SU-DHL-6 (cell line): Measurements from ENCODE around the gene MC1R.

ENCODE experiments used
- H2AFZ ChIP-seq: fragments of 200-600 bp; sonication (generic); 2 replicates; pipeline ENCODE4 v1.6.1; 2014; ENCODE audit warnings: low read depth, mild to moderate bottlenecking, moderate library complexity, mixed read lengths, antibody characterized with exemption, low read length; ENCODE audit not compliant: severe bottlenecking
- H3F3A ChIP-seq: fragments of 200-600 bp; shearing (Covaris generic); 2 replicates; pipeline ENCODE4 v1.6.0; 2016; ENCODE audit warnings: antibody characterized with exemption, mild to moderate bottlenecking; ENCODE audit not compliant: insufficient read depth
- H3K27ac ChIP-seq: fragments of 200-600 bp; sonication (generic); 2 replicates; pipeline ENCODE4 v1.5.1; 2016; ENCODE audit warnings: low read depth, mild to moderate bottlenecking, low read length, moderate library complexity, mixed read lengths
- H3K27me3 ChIP-seq: fragments of 200-600 bp; sonication (generic), shearing (Covaris generic); 2 replicates; pipeline ENCODE4 v1.6.0; 2014; ENCODE audit warnings: mild to moderate bottlenecking, low read length
- H3K36me3 ChIP-seq: fragments of 200-600 bp; sonication (generic); 2 replicates; pipeline ENCODE4 v1.6.1; 2014; ENCODE audit warnings: mild to moderate bottlenecking, low read length, mixed read lengths
- H3K4me2 ChIP-seq: fragments of 300-600, 200-600 bp; shearing (Covaris generic), sonication (generic); 2 replicates; pipeline ENCODE4 v1.6.0; 2014; ENCODE audit warnings: low read length, low read depth, mild to moderate bottlenecking; ENCODE audit not compliant: poor library complexity, severe bottlenecking
- H3K4me3 ChIP-seq: fragments of 200-600 bp; sonication (generic); 2 replicates; pipeline ENCODE4 v1.5.1; 2014; ENCODE audit warnings: antibody characterized with exemption, low read length, mild to moderate bottlenecking, mixed read lengths; ENCODE audit not compliant: insufficient read depth, poor library complexity, severe bottlenecking
- H3K79me2 ChIP-seq: fragments of 200-600 bp; sonication (generic); 2 replicates; pipeline ENCODE4 v1.6.1; 2014; ENCODE audit warnings: mild to moderate bottlenecking, low read length, moderate library complexity; ENCODE audit not compliant: insufficient read depth
- H3K9ac ChIP-seq: fragments of 200-600 bp; sonication (generic); 2 replicates; pipeline ENCODE4 v1.7.0; 2014; ENCODE audit warnings: mild to moderate bottlenecking, low read length
- H3K9me2 ChIP-seq: fragments of 200-600 bp; sonication (generic); replicated peaks from 2 replicates; pipeline ENCODE4 v1.6.1; 2014; ENCODE audit warnings: low read length; ENCODE audit not compliant: insufficient read depth
- H3K9me3 ChIP-seq: fragments of 200-600 bp; sonication (generic); 2 replicates; pipeline ENCODE4 v1.6.1; 2014; ENCODE audit warnings: low read length, mixed read lengths; ENCODE audit not compliant: insufficient read depth
- H4K20me1 ChIP-seq: fragments of 200-600 bp; sonication (generic); 2 replicates; pipeline ENCODE4 v1.6.1; 2014; ENCODE audit warnings: low read depth, mild to moderate bottlenecking, antibody characterized with exemption, low read length, moderate library complexity, mixed read lengths
- EZH2phosphoT487 ChIP-seq: fragments of 200-600 bp; sonication (generic), shearing (Covaris generic); conservative IDR thresholded peaks from 2 replicates; pipeline ENCODE4 v1.6.1; 2018; ENCODE audit warnings: mild to moderate bottlenecking, antibody characterized with exemption, low read length, moderate library complexity, mixed read lengths
- TF ChIP-seq, protein P1 (sequence below): fragments of 200-600 bp; sonication (generic); IDR thresholded peaks from one replicate; pipeline ENCODE4 v1.5.1; 2017; ENCODE audit warnings: antibody characterized with exemption, mild to moderate bottlenecking, low read length, moderate library complexity; ENCODE audit not compliant: insufficient read depth, poor library complexity, severe bottlenecking

Gene MC1R

DNA sequence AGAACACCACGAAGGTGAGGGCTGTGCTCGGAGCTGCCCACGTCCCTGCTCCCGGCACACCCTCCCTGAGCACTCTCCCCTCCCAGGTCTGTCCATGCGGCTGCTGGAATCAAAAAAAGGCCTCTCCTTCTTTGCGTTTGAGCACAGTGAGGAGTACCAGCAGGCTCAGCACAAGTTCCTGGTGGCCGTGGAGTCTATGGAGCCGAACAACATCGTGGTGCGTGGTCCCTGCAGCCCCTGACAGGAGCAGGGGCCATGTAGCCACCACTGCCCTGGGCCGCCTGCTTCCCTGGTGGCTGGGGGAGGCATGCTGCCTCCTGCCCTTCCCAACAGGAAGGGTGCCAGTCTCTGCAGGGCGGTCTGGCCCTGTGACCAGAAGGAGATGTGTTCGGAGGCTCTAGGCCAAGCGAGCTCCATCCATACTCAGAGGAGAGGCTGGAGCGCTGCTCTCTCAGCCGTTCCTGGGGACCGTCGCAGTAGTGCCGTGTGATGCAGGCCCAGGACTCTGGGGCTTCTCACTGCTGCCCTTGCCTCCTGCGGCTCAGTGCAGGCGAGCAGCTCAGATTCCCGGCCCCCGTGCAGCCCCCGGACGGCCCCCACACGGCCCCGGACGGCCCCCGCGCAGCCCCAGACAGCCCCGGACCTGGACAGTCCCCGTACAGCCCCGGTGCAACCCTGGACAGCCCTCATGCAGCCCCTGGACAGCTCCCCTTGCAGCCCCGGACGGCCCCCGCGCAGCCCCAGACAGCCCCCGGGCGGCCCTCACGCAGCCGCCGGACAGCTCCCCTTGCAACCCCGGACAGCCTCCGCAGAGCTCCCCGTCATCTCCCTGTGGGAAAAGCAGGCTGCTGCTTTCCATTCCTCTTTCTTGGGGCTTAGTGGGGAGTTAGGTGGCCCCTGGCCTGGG is 24.8 kb upstream of the MC1R start:
- TF ChIP-seq EZH2phosphoT487 = no peak
- TF ChIP-seq, protein P1, sequence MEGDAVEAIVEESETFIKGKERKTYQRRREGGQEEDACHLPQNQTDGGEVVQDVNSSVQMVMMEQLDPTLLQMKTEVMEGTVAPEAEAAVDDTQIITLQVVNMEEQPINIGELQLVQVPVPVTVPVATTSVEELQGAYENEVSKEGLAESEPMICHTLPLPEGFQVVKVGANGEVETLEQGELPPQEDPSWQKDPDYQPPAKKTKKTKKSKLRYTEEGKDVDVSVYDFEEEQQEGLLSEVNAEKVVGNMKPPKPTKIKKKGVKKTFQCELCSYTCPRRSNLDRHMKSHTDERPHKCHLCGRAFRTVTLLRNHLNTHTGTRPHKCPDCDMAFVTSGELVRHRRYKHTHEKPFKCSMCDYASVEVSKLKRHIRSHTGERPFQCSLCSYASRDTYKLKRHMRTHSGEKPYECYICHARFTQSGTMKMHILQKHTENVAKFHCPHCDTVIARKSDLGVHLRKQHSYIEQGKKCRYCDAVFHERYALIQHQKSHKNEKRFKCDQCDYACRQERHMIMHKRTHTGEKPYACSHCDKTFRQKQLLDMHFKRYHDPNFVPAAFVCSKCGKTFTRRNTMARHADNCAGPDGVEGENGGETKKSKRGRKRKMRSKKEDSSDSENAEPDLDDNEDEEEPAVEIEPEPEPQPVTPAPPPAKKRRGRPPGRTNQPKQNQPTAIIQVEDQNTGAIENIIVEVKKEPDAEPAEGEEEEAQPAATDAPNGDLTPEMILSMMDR = no peak
- Histone ChIP-seq H3K9ac (no peak overlapping the region), H2AFZ (no peak overlapping the region), H3K9me3 (no peaks in the 10 kb centered on the region), H4K20me1 (no peaks in the 10 kb centered on the region), H3K4me3 (no peak overlapping the region), H3K79me2 (0 out of 2 replicates have a peak, but pooled peaks cover 3% of the 10 kb centered on the region), H3K36me3 (no peaks in the 10 kb centered on the region), H3K9me2 (no peaks in the 10 kb centered on the region), H3F3A (no peaks in the 10 kb centered on the region), H3K27ac (no peak overlapping the region), H3K27me3 (no peaks in the 10 kb centered on the region), H3K4me2 (no peak overlapping the region)

DNA sequence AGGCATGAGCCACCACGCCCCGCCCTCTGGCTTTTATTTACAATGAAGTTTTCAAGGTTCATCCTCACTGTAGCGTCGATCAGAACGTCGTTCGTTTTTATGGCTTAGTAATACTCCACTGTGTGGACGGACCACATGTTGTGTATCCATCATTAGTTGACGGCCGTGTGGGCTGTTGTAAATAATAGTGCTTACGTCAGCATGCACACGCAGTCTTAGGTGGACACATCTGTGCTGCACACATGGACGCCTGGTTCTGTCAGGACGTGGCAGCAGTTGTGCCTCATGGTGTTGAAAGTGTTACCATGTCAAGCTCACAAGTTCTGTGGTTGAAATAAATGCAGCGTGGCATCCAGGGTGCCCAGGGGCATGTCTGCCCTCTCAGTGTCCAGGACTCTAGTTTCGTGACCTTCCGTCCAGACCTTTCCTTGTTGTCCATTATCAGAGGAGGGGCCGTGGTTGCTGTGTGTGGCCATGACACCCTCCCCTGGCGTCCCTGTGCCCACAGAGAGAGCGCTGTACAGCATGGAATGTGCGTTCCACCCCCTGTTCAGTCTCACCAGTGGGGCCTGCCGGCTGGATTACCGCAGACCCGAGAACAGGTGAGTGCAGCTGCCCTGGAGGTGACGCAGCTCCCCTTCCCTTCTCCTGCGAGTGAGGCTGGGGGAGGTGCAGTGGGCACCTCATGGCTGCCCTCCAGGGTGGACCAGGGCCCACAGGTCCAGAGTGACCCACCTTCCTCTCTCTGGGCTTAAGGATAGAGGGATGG is 23.0 kb upstream of the MC1R start:
- Histone ChIP-seq H4K20me1 (no peaks in the 10 kb centered on the region), H3K27ac (no peak overlapping the region), H3K27me3 (no peaks in the 10 kb centered on the region), H2AFZ (no peak overlapping the region), H3K9me3 (no peaks in the 10 kb centered on the region), H3F3A (no peaks in the 10 kb centered on the region), H3K36me3 (peaks cover 3% of the 10 kb centered on the region; the same call in 1 of the 2 replicates), H3K4me2 (no peak overlapping the region), H3K4me3 (no peak overlapping the region), H3K79me2 (0 out of 2 replicates have a peak, but pooled peaks cover 3% of the 10 kb centered on the region), H3K9ac (no peak overlapping the region), H3K9me2 (no peaks in the 10 kb centered on the region)
- TF ChIP-seq, protein P1 = no peak
- TF ChIP-seq EZH2phosphoT487 = no peak

DNA sequence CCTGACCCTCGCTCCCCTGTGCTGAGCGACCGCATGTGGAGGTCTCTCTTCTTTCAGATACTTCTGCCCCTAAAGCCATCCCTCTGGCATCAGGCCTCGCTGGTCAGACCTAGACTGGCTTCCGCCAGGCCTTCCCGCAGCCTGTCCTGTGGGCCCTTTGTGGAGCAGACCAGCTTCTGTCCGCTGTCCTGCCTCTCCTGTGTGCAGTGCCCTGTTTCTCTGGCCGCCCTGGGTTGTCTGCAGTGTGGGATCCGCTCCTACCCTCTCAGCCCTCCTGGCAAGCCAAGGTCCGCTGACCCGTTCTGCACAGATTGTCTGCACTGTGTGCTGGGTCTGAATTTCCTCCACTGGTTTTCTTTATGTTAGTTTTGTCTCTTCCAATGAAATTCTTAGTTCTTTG is 21.5 kb upstream of the MC1R start:
- TF ChIP-seq, protein P1 = no peak
- no peak for TF ChIP-seq EZH2phosphoT487
- Histone ChIP-seq H3K4me2 (no peak overlapping the region), H3K79me2 (0 out of 2 replicates have a peak, but pooled peaks cover 3% of the 10 kb centered on the region), H3K9me3 (no peaks in the 10 kb centered on the region), H3K4me3 (no peak overlapping the region), H3F3A (no peaks in the 10 kb centered on the region), H3K27me3 (no peaks in the 10 kb centered on the region), H3K9me2 (no peaks in the 10 kb centered on the region), H3K9ac (no peak overlapping the region), H2AFZ (no peak overlapping the region), H4K20me1 (no peaks in the 10 kb centered on the region), H3K27ac (no peak overlapping the region), H3K36me3 (peaks cover 3% of the 10 kb centered on the region; the same call in 1 of the 2 replicates)
